Liver (tissue), 9 donors: Measurements from ENCODE around the gene CTNNA1. TPM values are rescaled to one million over a fixed set of nuclear protein-coding genes. Genes with fewer than 3 reads are reported as not detected.

Source experiments
- DNase-seq: peaks from one replicate; pipeline ENCODE4 v3.0.0-alpha.2; 2017; ENCODE audit warnings: low spot score
- H3K27ac ChIP-seq, 2 donors: one replicate each; pipeline ENCODE4 v1.7.0; 2013; ENCODE audit warnings: inconsistent platforms in 2 of 2, low read length in 2 of 2, control low read depth in 1 of 2, low read depth in 1 of 2, mild to moderate bottlenecking in 1 of 2
- H3K27me3 ChIP-seq, 4 donors: one replicate each; pipeline versions ENCODE4 v1.6.1 to v1.7.0; 2013; ENCODE audit warnings: low read length in 3 of 4, inconsistent platforms in 1 of 4, mild to moderate bottlenecking in 1 of 4, moderate library complexity in 1 of 4; ENCODE audit not compliant: control insufficient read depth in 4 of 4, insufficient read depth in 4 of 4
- H3K36me3 ChIP-seq, 4 donors: one replicate each; pipeline versions ENCODE4 v1.6.1 to v1.7.0; 2013; ENCODE audit warnings: low read length in 3 of 4, mild to moderate bottlenecking in 3 of 4, low read depth in 1 of 4, moderate library complexity in 1 of 4; ENCODE audit not compliant: control insufficient read depth in 4 of 4, insufficient read depth in 3 of 4
- H3K4me1 ChIP-seq, 4 donors: one replicate each; pipeline versions ENCODE4 v1.6.1 to v1.7.0; 2013; ENCODE audit warnings: low read length in 3 of 4, mild to moderate bottlenecking in 3 of 4, moderate library complexity in 1 of 4; ENCODE audit not compliant: control insufficient read depth in 4 of 4, insufficient read depth in 4 of 4
- H3K4me3 ChIP-seq, 3 donors: one replicate each; pipeline versions ENCODE4 v1.6.1 to v1.7.0; 2013; ENCODE audit warnings: low read length in 3 of 3, control low read depth in 1 of 3, low read depth in 1 of 3, mild to moderate bottlenecking in 1 of 3
- H3K9ac ChIP-seq, 2 donors: one replicate each; pipeline ENCODE4 v1.7.0; 2013; ENCODE audit warnings: low read length in 2 of 2, mild to moderate bottlenecking in 2 of 2, moderate library complexity in 2 of 2, control low read depth in 1 of 2, low read depth in 1 of 2
- H3K9me3 ChIP-seq, 4 donors: one replicate each; pipeline versions ENCODE4 v1.6.1 to v1.7.0; 2013; ENCODE audit warnings: low read length in 3 of 4; ENCODE audit not compliant: control insufficient read depth in 4 of 4
- CTCF ChIP-seq: fragments of 150-350 bp; IDR thresholded peaks from 2 replicates; pipeline ENCODE4 v1.5.1; 2017; ENCODE audit warnings: improper control_type of control experiment, low read depth, low read length; ENCODE audit not compliant: missing input control
- EGR1 ChIP-seq, 2 donors: IDR thresholded peaks; 2 replicates each; pipeline ENCODE4 v1.6.1; 2016 to 2018; ENCODE audit warnings: antibody characterized with exemption in 2 of 2, low read depth in 2 of 2
- FOXA1 ChIP-seq: IDR thresholded peaks from 2 replicates; pipeline ENCODE4 v1.6.1; 2016; ENCODE audit warnings: antibody characterized with exemption
- FOXA2 ChIP-seq: IDR thresholded peaks from 2 replicates; pipeline ENCODE4 v1.6.1; 2016; ENCODE audit warnings: antibody characterized with exemption
- GABPA ChIP-seq, 2 donors: IDR thresholded peaks in 1 of 2; conservative IDR thresholded peaks in 1 of 2; 2 replicates each; pipeline ENCODE4 v1.6.1; 2016; ENCODE audit warnings: antibody characterized with exemption in 2 of 2, mild to moderate bottlenecking in 1 of 2, moderate library complexity in 1 of 2
- HNF4A ChIP-seq, 2 donors: conservative IDR thresholded peaks; 2 replicates each; pipeline ENCODE4 v1.6.1; 2016; ENCODE audit warnings: antibody characterized with exemption in 2 of 2, mild to moderate bottlenecking in 2 of 2
- HNF4G ChIP-seq: IDR thresholded peaks from 2 replicates; pipeline ENCODE4 v1.6.1; 2016; ENCODE audit warnings: antibody characterized with exemption
- JUND ChIP-seq, 2 donors: IDR thresholded peaks; 2 replicates each; pipeline ENCODE4 v1.6.1; 2016; ENCODE audit warnings: antibody characterized with exemption in 2 of 2
- MAX ChIP-seq: IDR thresholded peaks from 2 replicates; pipeline ENCODE4 v1.6.1; 2016; ENCODE audit warnings: antibody characterized with exemption
- NR2F2 ChIP-seq: IDR thresholded peaks from 2 replicates; pipeline ENCODE4 v1.6.1; 2016; ENCODE audit warnings: antibody characterized with exemption
- RAD21 ChIP-seq, 2 donors: IDR thresholded peaks; 2 replicates each; pipeline ENCODE4 v1.6.1; 2016; ENCODE audit warnings: antibody characterized with exemption in 2 of 2, mild to moderate bottlenecking in 2 of 2
- REST ChIP-seq: IDR thresholded peaks from 2 replicates; pipeline ENCODE4 v1.6.1; 2016; ENCODE audit warnings: antibody characterized with exemption, mild to moderate bottlenecking
- RXRA ChIP-seq, 2 donors: IDR thresholded peaks; 2 replicates each; pipeline ENCODE4 v1.6.1; 2017 to 2018; ENCODE audit warnings: antibody characterized with exemption in 2 of 2, mild to moderate bottlenecking in 1 of 2
- SP1 ChIP-seq: IDR thresholded peaks from 2 replicates; pipeline ENCODE4 v1.6.1; 2018; ENCODE audit warnings: antibody characterized with exemption, mild to moderate bottlenecking
- TAF1 ChIP-seq: conservative IDR thresholded peaks from 2 replicates; pipeline ENCODE4 v1.6.1; 2016; ENCODE audit warnings: antibody characterized with exemption, mild to moderate bottlenecking
- YY1 ChIP-seq: IDR thresholded peaks from 2 replicates; pipeline ENCODE4 v1.6.1; 2016; ENCODE audit warnings: antibody characterized with exemption, mild to moderate bottlenecking
- ZBTB33 ChIP-seq: IDR thresholded peaks from 2 replicates; pipeline ENCODE4 v1.6.1; 2016; ENCODE audit warnings: antibody characterized with exemption
- WGBS: extraction: QIAGEN DNeasy Blood & Tissue Kit; methylation state at CpG from one replicate; pipeline ENCODE4 v1.1.7; 2013; 5-methylcytosine and 5-hydroxymethylcytosine counted together
- polyA plus RNA-seq, 2 donors: library from polyadenylated mRNA; stranded (reverse) in 1 of 2; unstranded in 1 of 2; fragments of 200-250 nt in 1 of 2; fragments of >200 nt in 1 of 2; fragmentation: Nextera tagmentation in 1 of 2; extraction: Ambion mirVana in 1 of 2; gene quantifications; one replicate each; pipeline versions ENCODE4 v1.2.1 to v1.2.3, GENCODE V29; 2013 to 2015
- total RNA-seq, 2 donors: library from RNA; depleted of rRNA; stranded (reverse); fragments of >200 nt; gene quantifications; one replicate each; pipeline ENCODE4 v1.2.3, GENCODE V29; 2014
- TF ChIP-seq, protein P1 (sequence below): IDR thresholded peaks from 2 replicates; pipeline ENCODE4 v1.6.1; 2016; ENCODE audit warnings: antibody characterized with exemption
- donor health status: healthy.
- donor health status: healthy.
- donor health status: healthy.
- donor health status: healthy.
- donor health status: healthy.

Gene CTNNA1
- total and polyA plus RNA-seq, 4 donors: 39.9 to 150 (median 103) TPM

DNA sequence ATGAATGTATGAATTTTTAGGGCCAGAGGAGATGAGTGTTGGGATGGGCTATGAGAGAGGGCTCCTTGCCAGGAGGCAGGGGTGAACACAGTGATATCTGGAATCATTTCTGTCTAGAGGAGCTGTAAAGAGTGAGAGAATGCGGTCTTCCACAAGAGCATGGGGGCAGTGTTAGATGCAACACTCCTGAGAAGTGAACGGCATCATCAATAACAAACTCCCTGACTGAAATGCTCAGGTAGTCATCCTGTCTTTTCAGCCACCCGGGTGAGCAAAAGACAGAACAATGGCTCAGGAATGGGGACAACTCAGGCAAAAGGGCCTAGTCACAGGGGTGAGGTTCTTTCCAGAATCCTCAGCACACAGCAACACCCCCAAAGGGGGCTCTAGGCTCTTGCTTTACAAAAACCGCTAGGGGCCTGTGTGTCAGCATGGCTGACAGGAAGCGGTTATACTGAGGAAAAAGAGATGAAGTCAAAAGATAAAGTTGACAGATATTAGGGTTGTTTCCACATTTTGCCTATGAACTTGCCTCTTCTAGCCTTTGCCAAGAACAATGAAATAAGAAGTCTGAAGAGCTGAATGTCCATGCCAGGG, 226.6 kb downstream of the CTNNA1 start:
- Histone ChIP-seq H3K9me3 (no peaks in the 10 kb centered on the region), H3K9ac (no peak overlapping the region), H3K36me3 (peaks cover 0 to 3% (median 0%) of the 10 kb centered on the region in 4 donors), H3K27me3 (no peaks in the 10 kb centered on the region), H3K4me1 (no peaks in the 10 kb centered on the region), H3K4me3 (no peak overlapping the region), H3K27ac (no peak overlapping the region)
- DNase-seq: no peak
- 87% methylated on average over 5 of the region's 5 CpGs for WGBS
- TF ChIP-seq REST (no peak), RAD21 (IDR thresholded peaks at IDR 0.05) (no peak), CTCF (no peak), MAX (no peak), HNF4A (conservative IDR thresholded peaks at IDR 0.05) (no peak), JUND (IDR thresholded peaks at IDR 0.05) (no peak), NR2F2 (no peak), HNF4G (no peak), RXRA (IDR thresholded peaks at IDR 0.05) (no peak), GABPA (IDR thresholded peaks at IDR 0.05 in 1 of 2, conservative IDR thresholded peaks at IDR 0.05 in 1 of 2) (no peak)

- TF ChIP-seq SP1 (no peak), YY1 (no peak), MAX (no peak), NR2F2 (no peak), TAF1 (no peak), HNF4G (no peak), RXRA (IDR thresholded peaks at IDR 0.05) (no peak), FOXA1 (no peak), EGR1 (IDR thresholded peaks at IDR 0.05; ENCODE audit: low read depth in 2 of 2) (no peak), CTCF (no peak), ZBTB33 (no peak), FOXA2 (no peak), JUND (IDR thresholded peaks at IDR 0.05) (no peak), GABPA (IDR thresholded peaks at IDR 0.05 in 1 of 2, conservative IDR thresholded peaks at IDR 0.05 in 1 of 2) (no peak), RAD21 (IDR thresholded peaks at IDR 0.05) (no peak)
- TF ChIP-seq, protein P1, sequence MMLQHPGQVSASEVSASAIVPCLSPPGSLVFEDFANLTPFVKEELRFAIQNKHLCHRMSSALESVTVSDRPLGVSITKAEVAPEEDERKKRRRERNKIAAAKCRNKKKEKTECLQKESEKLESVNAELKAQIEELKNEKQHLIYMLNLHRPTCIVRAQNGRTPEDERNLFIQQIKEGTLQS: no peak
- Histone ChIP-seq H3K9ac (no peak overlapping the region), H3K4me1 (no peaks in the 10 kb centered on the region)
Observed at GRCh38 chr5:138980441-138980840, 227.2 kb downstream of the CTNNA1 start.

More at GRCh38 chr5:138980441-138980840, 227.2 kb downstream of the CTNNA1 start:
- Histone ChIP-seq H3K4me3 (no peak overlapping the region), H3K27ac (no peak overlapping the region), H3K27me3 (no peaks in the 10 kb centered on the region), H3K36me3 (peaks cover 0 to 3% (median 0%) of the 10 kb centered on the region in 4 donors), H3K9me3 (no peaks in the 10 kb centered on the region)
- DNase-seq: no peak
